Effector memory CD4-positive, alpha-beta T cell (primary cell): Measurements from ENCODE around the gene NTN4.

Experiments used
- DNase-seq, 3 donors: peaks; one replicate each; pipeline ENCODE4 v3.0.0-alpha.2; 2020
- H3K27ac ChIP-seq: 2 replicates; pipeline ENCODE4 v1.7.0; 2013; ENCODE audit warnings: mild to moderate bottlenecking, low read length, moderate library complexity; ENCODE audit not compliant: insufficient read depth, poor library complexity, severe bottlenecking
- H3K27me3 ChIP-seq: replicated peaks from 2 replicates; pipeline ENCODE4 v1.7.0; 2013; ENCODE audit warnings: mild to moderate bottlenecking, low read length; ENCODE audit not compliant: insufficient read depth, control insufficient read depth, poor library complexity, severe bottlenecking
- H3K36me3 ChIP-seq: 2 replicates; pipeline ENCODE4 v1.7.0; 2013; ENCODE audit warnings: mild to moderate bottlenecking, low read length, moderate library complexity; ENCODE audit not compliant: control insufficient read depth, insufficient read depth
- H3K4me1 ChIP-seq: 2 replicates; pipeline ENCODE4 v1.7.0; 2013; ENCODE audit warnings: low read length, mild to moderate bottlenecking; ENCODE audit not compliant: control insufficient read depth, insufficient read depth, poor library complexity, severe bottlenecking
- H3K4me3 ChIP-seq: 2 replicates; pipeline ENCODE4 v1.7.0; 2013; ENCODE audit warnings: low read length, low read depth, mild to moderate bottlenecking; ENCODE audit not compliant: insufficient read depth, poor library complexity, severe bottlenecking
- H3K9me3 ChIP-seq: 2 replicates; pipeline ENCODE4 v1.7.0; 2013; ENCODE audit warnings: mild to moderate bottlenecking, low read length, moderate library complexity; ENCODE audit not compliant: control insufficient read depth

NTN4 gene

GRCh38 chr12:95633732-95634465, 156.7 kb downstream of the NTN4 start:
- no peaks in the 10 kb centered on the region for H3K9me3 ChIP-seq
- H3K27ac ChIP-seq, result no peak overlapping the region
- H3K4me3 ChIP-seq, result no peak overlapping the region
- no peaks in the 10 kb centered on the region for H3K4me1 ChIP-seq
- no peak for DNase-seq
- H3K27me3 ChIP-seq, result no peaks in the 10 kb centered on the region
- no peaks in the 10 kb centered on the region for H3K36me3 ChIP-seq

DNA sequence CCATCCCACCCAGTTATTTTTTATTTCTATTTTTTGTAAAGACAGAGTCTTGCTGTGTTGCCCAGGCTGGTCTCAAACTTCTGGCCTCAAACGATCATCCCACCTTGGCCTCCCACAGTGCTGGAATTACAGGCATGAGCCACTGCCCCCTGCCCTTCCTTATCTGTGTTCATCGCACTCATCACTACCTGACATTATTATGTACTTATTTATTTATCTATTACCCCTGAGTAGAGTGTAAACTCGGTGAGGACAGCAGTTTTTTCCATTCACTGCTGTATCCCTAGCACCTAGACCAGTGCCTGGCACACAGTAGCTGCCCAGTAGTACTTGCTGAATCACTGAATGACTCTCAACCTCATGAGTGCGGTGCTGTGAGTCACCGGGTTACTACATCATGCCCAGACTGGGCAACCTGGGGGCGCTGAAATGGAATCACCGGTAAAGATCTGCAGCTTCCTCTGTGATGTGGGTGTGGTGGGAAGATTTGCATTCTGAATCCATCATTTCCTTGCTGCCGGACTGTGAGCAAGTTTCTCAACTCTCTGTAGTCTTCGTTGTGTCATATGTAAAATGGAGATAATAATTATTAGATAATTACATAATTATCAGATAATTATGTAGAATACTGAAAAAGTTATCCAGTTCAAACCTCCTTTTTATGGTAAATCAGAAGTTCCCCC, 157.4 kb downstream of the NTN4 start:
- no peaks in the 10 kb centered on the region for H3K4me1 ChIP-seq
- no peak overlapping the region for H3K27ac ChIP-seq
- no peaks in the 10 kb centered on the region for H3K9me3 ChIP-seq
- H3K4me3 ChIP-seq, result no peak overlapping the region
- DNase-seq, result no peak
- no peaks in the 10 kb centered on the region for H3K27me3 ChIP-seq
- no peaks in the 10 kb centered on the region for H3K36me3 ChIP-seq

DNA sequence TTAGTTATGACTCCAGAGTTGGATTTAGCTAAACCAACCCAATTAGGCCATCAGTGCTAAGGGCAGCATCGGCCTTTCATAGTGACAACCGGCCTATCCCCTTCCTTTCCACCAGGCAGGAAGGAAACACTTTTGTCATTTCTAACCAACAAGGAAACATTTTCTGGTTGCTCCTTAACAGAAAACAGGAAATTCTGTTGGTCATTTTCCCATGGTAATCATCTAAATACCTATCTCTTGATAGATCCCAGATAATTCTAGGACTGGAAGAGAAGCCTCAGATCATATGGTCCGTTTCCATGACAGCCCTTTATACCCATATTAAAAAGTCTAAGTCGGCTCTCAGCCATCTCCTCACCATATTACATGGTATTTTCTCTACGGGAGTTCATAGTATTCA, 160.1 kb downstream of the NTN4 start:
- Histone ChIP-seq H3K27ac (no peak overlapping the region), H3K4me1 (no peaks in the 10 kb centered on the region), H3K27me3 (no peaks in the 10 kb centered on the region), H3K36me3 (no peaks in the 10 kb centered on the region), H3K4me3 (no peak overlapping the region), H3K9me3 (no peaks in the 10 kb centered on the region)
- DNase-seq, result no peak

DNA sequence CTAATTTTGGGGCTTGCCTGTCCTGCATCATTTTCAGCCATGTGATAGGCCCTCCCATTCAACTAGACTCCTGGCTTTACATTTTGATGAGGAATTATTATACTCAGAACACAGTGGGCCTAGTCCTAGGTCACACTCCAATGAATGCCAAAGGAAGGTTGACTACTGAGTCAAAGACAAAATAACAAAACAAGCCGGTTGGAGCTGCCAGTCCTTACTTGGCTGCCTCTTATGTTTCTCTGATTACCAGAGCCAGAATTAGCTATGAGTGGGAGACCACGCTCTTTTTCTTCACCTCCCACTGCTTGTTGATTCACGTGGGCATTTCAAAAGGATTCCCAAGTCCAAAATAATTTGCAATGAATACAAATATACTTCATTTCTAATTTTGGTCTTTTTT, 161.2 kb downstream of the NTN4 start:
- H3K27me3 ChIP-seq, result no peaks in the 10 kb centered on the region
- no peak for DNase-seq

GRCh38 chr12:95626854-95627253, 163.7 kb downstream of the NTN4 start:
- Histone ChIP-seq H3K4me1 (no peaks in the 10 kb centered on the region), H3K36me3 (no peaks in the 10 kb centered on the region), H3K27me3 (no peaks in the 10 kb centered on the region), H3K4me3 (no peak overlapping the region), H3K9me3 (no peaks in the 10 kb centered on the region), H3K27ac (no peak overlapping the region)
- DNase-seq, result no peak

More for the DNA sequence above, 161.2 kb downstream of the NTN4 start:
- no peak overlapping the region for H3K4me3 ChIP-seq
- no peaks in the 10 kb centered on the region for H3K9me3 ChIP-seq
- H3K4me1 ChIP-seq, result no peaks in the 10 kb centered on the region
- H3K27ac ChIP-seq, result no peak overlapping the region
- no peaks in the 10 kb centered on the region for H3K36me3 ChIP-seq

GRCh38 chr12:95625012-95625411, 165.6 kb downstream of the NTN4 start:
- Histone ChIP-seq H3K27ac (no peak overlapping the region), H3K27me3 (no peaks in the 10 kb centered on the region), H3K4me1 (no peaks in the 10 kb centered on the region), H3K4me3 (no peak overlapping the region), H3K9me3 (no peaks in the 10 kb centered on the region), H3K36me3 (no peaks in the 10 kb centered on the region)
- no peak for DNase-seq

GRCh38 chr12:95624589-95624988, 166.0 kb downstream of the NTN4 start:
- Histone ChIP-seq H3K36me3 (no peaks in the 10 kb centered on the region), H3K27ac (no peak overlapping the region), H3K27me3 (no peaks in the 10 kb centered on the region), H3K9me3 (no peaks in the 10 kb centered on the region), H3K4me3 (no peak overlapping the region), H3K4me1 (no peaks in the 10 kb centered on the region)
- no peak for DNase-seq

GRCh38 chr12:95623554-95624170, 166.9 kb downstream of the NTN4 start:
- no peaks in the 10 kb centered on the region for H3K4me1 ChIP-seq
- H3K9me3 ChIP-seq, result no peaks in the 10 kb centered on the region
- H3K27ac ChIP-seq, result no peak overlapping the region
- no peaks in the 10 kb centered on the region for H3K27me3 ChIP-seq
- DNase-seq, result peak in 2 of 3 donors; percentile 4 to 5
- no peak overlapping the region for H3K4me3 ChIP-seq
- no peaks in the 10 kb centered on the region for H3K36me3 ChIP-seq

GRCh38 chr12:95622879-95623278, 167.7 kb downstream of the NTN4 start:
- Histone ChIP-seq H3K4me1 (no peaks in the 10 kb centered on the region), H3K27ac (no peak overlapping the region), H3K9me3 (no peaks in the 10 kb centered on the region), H3K4me3 (no peak overlapping the region), H3K36me3 (no peaks in the 10 kb centered on the region), H3K27me3 (no peaks in the 10 kb centered on the region)
- no peak for DNase-seq

- Histone ChIP-seq H3K4me3 (no peak overlapping the region), H3K4me1 (no peaks in the 10 kb centered on the region), H3K36me3 (no peaks in the 10 kb centered on the region), H3K9me3 (no peaks in the 10 kb centered on the region), H3K27me3 (no peaks in the 10 kb centered on the region), H3K27ac (no peak overlapping the region)
- no peak for DNase-seq
These were observed 168.8 kb downstream of the NTN4 start for GRCh38 chr12:95621725-95622124.
